Muscle layer of colon (tissue), 2 donors: Measurements from ENCODE around the gene SBF1.
"Not testable (repeated sequence)": the region's sequence is repeated elsewhere in the genome, so short reads cannot be mapped to it uniquely, and the experiment has no call there.

Source experiments
- H3K27ac ChIP-seq: one replicate; pipeline ENCODE4 v1.7.0; 2013; ENCODE audit warnings: low read depth, mild to moderate bottlenecking, low read length, moderate library complexity
- H3K27me3 ChIP-seq, 2 donors: one replicate each; pipeline ENCODE4 v1.7.0; 2013; ENCODE audit warnings: low read length in 2 of 2, mild to moderate bottlenecking in 2 of 2; ENCODE audit not compliant: insufficient read depth in 2 of 2, control insufficient read depth in 1 of 2
- H3K36me3 ChIP-seq: one replicate; pipeline ENCODE4 v1.7.0; 2013; ENCODE audit warnings: mild to moderate bottlenecking, low read length; ENCODE audit not compliant: insufficient read depth
- H3K4me1 ChIP-seq: one replicate; pipeline ENCODE4 v1.7.0; 2013; ENCODE audit warnings: mild to moderate bottlenecking, low read length; ENCODE audit not compliant: insufficient read depth
- H3K4me3 ChIP-seq, 2 donors: one replicate each; pipeline ENCODE4 v1.7.0; 2013; ENCODE audit warnings: low read length in 2 of 2, low read depth in 1 of 2, mild to moderate bottlenecking in 1 of 2, moderate library complexity in 1 of 2
- H3K9ac ChIP-seq: one replicate; pipeline ENCODE4 v1.7.0; 2013; ENCODE audit warnings: low read length
- H3K9me3 ChIP-seq: one replicate; pipeline ENCODE4 v1.7.0; 2013; ENCODE audit warnings: mild to moderate bottlenecking, low read length
- donor health status: abdominal sarcoma.
- donor health status: Adenocarcinoma of cecum.

The SBF1 gene

GRCh38 chr22:50474710-50475651 lies at the start of gene SBF1:
SBF1 (minus strand) TSS chr22:50475035; CDS start chr22:50474840, 195 bp downstream.
- Histone ChIP-seq H3K4me3 (peak within 1 kb of the TSS; percentile 71 to 79), H3K9me3 (no peaks in the 10 kb centered on the region), H3K4me1 (peaks cover 34% of the 10 kb centered on the region), H3K27me3 (peaks cover 3 to 4% of the 10 kb centered on the region in 2 donors), H3K9ac (peak within 1 kb of the TSS; percentile 68), H3K36me3 (no peaks in the 10 kb centered on the region), H3K27ac (peak within 1 kb of the TSS; percentile 68)

DNA sequence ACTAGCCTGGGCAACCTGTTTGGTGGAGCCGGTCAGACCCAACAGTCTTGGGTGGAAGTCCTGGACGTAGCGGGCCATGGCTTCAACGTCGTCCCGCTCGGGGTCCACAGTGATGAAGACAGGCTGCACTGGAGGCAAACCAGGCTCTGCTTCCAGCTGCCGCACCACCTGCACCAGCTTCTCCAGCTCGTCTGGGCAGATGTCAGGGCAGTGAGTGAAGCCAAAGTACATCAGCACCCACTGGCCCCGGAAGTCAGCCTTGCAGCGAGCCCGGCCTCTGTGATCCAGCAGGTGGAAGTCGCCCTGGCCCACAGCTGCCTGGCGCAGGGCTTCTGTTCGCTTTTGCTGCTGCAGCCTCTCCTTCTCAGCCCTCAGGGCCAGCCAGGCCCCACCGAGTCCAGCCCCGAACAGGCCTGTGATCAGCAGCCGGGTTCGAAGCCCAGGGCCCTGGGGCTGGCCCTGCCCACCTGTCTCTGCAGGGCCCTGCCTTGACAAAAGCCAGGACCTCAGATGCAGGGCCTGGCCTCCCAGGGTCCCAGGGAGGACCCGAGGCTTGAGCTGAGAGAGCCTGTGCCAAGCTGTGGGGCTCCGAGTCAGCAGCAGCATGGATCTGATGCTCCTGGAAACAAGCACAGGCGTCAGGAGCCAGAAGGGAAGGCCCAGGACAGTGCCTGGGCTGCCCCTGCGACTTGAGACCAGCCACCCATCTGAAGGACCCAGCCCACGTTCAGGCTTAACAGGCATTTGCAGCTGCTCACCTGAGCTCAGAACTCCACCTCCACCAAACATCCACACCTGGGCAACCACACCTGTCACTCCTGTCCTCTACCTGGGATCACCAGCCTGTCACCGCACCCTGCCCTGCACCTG lies 49.2 kb upstream of the SBF1 start:
- H3K27ac ChIP-seq: peak overlapping the region; percentile 88
- H3K9ac ChIP-seq: no peak overlapping the region
- peak overlapping the region in 1 of 2 donors; percentile 65 for H3K4me3 ChIP-seq
- H3K4me1 ChIP-seq: peaks cover 12% of the 10 kb centered on the region
- peaks cover 40% of the 10 kb centered on the region for H3K36me3 ChIP-seq
- peaks cover 0 to 2% of the 10 kb centered on the region in 2 donors for H3K27me3 ChIP-seq
- no peaks in the 10 kb centered on the region for H3K9me3 ChIP-seq

- Histone ChIP-seq H3K9me3 (no peaks in the 10 kb centered on the region), H3K27me3 (no peaks in the 10 kb centered on the region), H3K27ac (no peak overlapping the region), H3K4me1 (peaks cover 12% of the 10 kb centered on the region), H3K36me3 (peaks cover 45% of the 10 kb centered on the region), H3K9ac (no peak overlapping the region), H3K4me3 (no peak overlapping the region)
Observed at GRCh38 chr22:50523458-50523805, 48.6 kb upstream of the SBF1 start.

- Histone ChIP-seq H3K4me3 (no peak overlapping the region), H3K27ac (no peak overlapping the region), H3K9me3 (no peaks in the 10 kb centered on the region), H3K27me3 (no peaks in the 10 kb centered on the region), H3K9ac (no peak overlapping the region), H3K36me3 (peaks cover 49% of the 10 kb centered on the region), H3K4me1 (peaks cover 12% of the 10 kb centered on the region)
Observed at GRCh38 chr22:50522806-50523438, 48.1 kb upstream of the SBF1 start.

DNA sequence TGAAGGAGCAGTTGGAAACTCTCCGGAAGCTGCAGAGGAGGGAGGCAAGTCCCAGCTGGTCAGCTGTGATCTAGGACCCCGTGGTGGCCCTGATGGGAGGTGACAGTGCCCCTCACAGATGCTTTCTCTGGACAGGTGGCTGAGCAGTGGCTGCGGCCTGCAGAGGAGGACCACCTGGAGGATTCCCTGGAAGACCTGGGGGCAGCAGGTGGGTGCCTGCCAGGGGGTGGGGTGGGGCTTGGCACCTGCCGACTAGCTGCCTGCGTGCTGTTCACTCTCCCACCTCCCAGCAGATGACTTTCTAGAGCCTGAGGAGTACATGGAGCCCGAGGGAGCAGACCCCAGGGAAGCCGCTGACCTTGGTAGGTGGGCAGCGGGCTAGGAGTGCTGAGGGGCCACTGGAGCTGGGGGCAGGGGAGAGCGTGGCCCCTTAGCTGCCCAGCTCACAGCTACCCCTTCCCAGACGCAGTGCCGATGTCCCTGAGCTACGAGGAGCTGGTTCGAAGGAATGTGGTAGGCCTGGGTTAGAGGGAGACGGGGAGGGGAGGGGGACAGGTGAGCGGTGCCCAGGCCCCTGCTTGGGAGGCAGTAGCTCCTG lies 47.5 kb upstream of the SBF1 start:
- Histone ChIP-seq H3K27me3 (no peaks in the 10 kb centered on the region), H3K4me1 (peaks cover 12% of the 10 kb centered on the region), H3K4me3 (no peak overlapping the region), H3K9ac (no peak overlapping the region), H3K36me3 (peaks cover 56% of the 10 kb centered on the region), H3K27ac (no peak overlapping the region), H3K9me3 (no peaks in the 10 kb centered on the region)

DNA sequence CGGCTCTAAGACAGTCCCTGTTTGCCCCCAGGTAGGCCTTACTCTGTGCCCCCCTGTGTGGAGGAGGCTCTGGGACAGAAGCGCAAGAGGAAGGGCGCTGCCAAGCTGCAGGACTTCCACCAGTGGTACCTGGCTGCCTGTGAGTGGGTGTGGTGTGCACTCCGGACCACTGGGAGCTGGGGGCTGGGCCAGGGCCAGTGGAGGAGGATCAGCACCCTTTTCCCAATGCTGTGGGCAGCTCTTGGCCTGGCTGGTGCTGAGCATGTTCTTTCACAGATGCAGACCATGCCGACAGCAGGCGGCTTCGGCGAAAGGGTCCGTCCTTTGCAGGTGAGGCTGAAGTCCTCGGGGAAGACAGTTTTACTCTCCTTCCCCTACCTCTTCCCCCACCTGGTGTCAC lies 46.9 kb upstream of the SBF1 start:
- H3K9ac ChIP-seq: no peak overlapping the region
- peaks cover 61% of the 10 kb centered on the region for H3K36me3 ChIP-seq
- H3K9me3 ChIP-seq: no peaks in the 10 kb centered on the region
- no peak overlapping the region for H3K4me3 ChIP-seq
- no peak overlapping the region for H3K27ac ChIP-seq
- no peaks in the 10 kb centered on the region for H3K27me3 ChIP-seq
- peaks cover 12% of the 10 kb centered on the region for H3K4me1 ChIP-seq

- Histone ChIP-seq H3K27me3 (no peaks in the 10 kb centered on the region), H3K4me1 (peaks cover 12% of the 10 kb centered on the region), H3K9ac (no peak overlapping the region), H3K4me3 (no peak overlapping the region), H3K36me3 (peaks cover 66% of the 10 kb centered on the region), H3K9me3 (no peaks in the 10 kb centered on the region), H3K27ac (no peak overlapping the region)
Observed at GRCh38 chr22:50520826-50521453, 46.1 kb upstream of the SBF1 start.

DNA sequence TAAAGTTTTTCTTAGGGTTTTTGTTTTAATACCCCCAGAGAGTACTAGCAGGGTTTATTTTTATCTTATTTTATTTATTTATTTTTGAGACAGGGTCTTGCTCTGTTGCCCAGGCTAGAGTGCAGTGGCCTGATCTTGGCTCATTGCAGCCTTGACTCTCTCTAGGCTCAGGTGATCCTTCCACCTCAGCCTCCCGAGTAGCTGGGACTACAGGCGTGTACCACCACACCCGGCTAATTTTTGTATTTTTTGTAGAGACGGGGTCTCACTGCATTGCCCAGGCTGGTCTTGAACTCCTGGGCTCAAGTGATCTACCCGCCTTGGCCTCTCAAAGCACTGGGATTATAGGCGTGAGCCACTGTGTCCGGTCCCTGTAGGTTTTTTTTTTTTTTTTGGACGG lies 45.3 kb upstream of the SBF1 start:
- H3K4me1 ChIP-seq: peaks cover 12% of the 10 kb centered on the region
- H3K27ac ChIP-seq, H3K4me3 ChIP-seq, H3K9me3 ChIP-seq, H3K27me3 ChIP-seq, H3K9ac ChIP-seq: not testable (repeated sequence)
- H3K36me3 ChIP-seq: peaks cover 66% of the 10 kb centered on the region

DNA sequence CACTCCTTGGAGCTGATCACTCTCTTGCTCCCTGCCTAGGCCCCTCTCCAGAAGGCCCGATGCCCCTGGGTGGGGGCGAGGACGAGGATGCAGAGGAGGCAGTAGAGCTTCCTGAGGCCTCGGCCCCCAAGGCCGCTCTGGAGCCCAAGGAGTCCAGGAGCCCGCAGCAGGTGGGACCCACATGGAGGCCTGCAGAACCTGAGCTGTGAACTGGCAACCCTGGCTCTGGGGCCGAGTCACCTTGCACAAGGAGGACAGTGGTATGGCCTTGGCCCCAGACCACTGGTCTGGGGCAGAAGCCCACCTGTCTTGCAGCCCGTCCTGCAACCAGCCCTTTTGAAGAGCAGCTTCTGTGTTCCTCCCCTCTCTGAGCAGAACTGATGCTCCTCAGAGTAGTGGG lies 44.3 kb upstream of the SBF1 start:
- Histone ChIP-seq H3K9me3 (no peaks in the 10 kb centered on the region), H3K4me3 (no peak overlapping the region), H3K9ac (no peak overlapping the region), H3K27ac (no peak overlapping the region), H3K4me1 (peaks cover 5% of the 10 kb centered on the region), H3K36me3 (peaks cover 73% of the 10 kb centered on the region), H3K27me3 (no peaks in the 10 kb centered on the region)

DNA sequence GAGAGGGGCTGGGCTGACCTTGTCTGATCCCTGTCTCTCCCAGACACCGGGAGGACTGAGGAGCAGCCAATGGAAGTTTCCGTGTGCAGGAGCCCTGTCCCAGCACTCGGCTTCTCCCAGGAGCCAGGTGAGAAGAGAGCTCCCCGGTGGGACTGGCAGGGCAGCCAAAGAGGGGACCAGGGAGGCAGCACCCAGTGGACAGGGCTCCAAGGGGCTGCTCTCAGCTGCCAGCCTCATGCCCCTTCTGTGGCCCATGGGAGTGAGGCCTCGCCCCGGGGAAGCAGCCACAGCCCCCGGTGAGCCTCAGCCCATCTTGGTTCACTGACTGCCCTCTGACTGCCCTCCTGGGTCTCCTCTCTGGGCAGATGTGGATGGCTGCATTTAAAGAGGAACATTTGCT lies 43.8 kb upstream of the SBF1 start:
- Histone ChIP-seq H3K9me3 (no peaks in the 10 kb centered on the region), H3K27me3 (no peaks in the 10 kb centered on the region), H3K36me3 (peaks cover 69% of the 10 kb centered on the region), H3K4me1 (no peaks in the 10 kb centered on the region), H3K9ac (no peak overlapping the region), H3K4me3 (no peak overlapping the region), H3K27ac (no peak overlapping the region)
